Endothelial cell (in vitro differentiated cells): ENCODE data around the gene HARBI1. TPM values are rescaled to one million over a fixed set of nuclear protein-coding genes. Genes with fewer than 3 reads are reported as not detected.
A peak's percentile ranks its signal among the peaks of the same experiment; 100 is the strongest.

Source experiments
- DNase-seq: peaks from one replicate; pipeline ENCODE4 v3.0.0; 2021; ENCODE audit warnings: low spot score
- H3K27ac Mint-ChIP-seq: one replicate; pipeline ENCODE4 v1.8.0; 2021; ENCODE audit warnings: mixed read lengths, inconsistent platforms; ENCODE audit not compliant: unreplicated experiment
- H3K27me3 Mint-ChIP-seq: one replicate; pipeline ENCODE4 v1.8.0; 2021; ENCODE audit warnings: mild to moderate bottlenecking, moderate library complexity, mixed read lengths, inconsistent platforms; ENCODE audit not compliant: unreplicated experiment
- H3K36me3 Mint-ChIP-seq: one replicate; pipeline ENCODE4 v1.8.0; 2021; ENCODE audit warnings: mild to moderate bottlenecking, low read depth, mixed read lengths, inconsistent platforms; ENCODE audit not compliant: unreplicated experiment
- H3K4me1 Mint-ChIP-seq: one replicate; pipeline ENCODE4 v1.8.0; 2021; ENCODE audit warnings: mild to moderate bottlenecking, mixed read lengths, inconsistent platforms; ENCODE audit not compliant: unreplicated experiment
- H3K4me3 Mint-ChIP-seq: one replicate; pipeline ENCODE4 v1.8.0; 2021; ENCODE audit warnings: mild to moderate bottlenecking, mixed read lengths, inconsistent platforms; ENCODE audit not compliant: unreplicated experiment
- H3K9me3 Mint-ChIP-seq: one replicate; pipeline ENCODE4 v1.8.0; 2021; ENCODE audit warnings: mixed read lengths, inconsistent platforms; ENCODE audit not compliant: unreplicated experiment
- long read RNA-seq: library from polyadenylated mRNA; unstranded; transcript quantifications from one replicate; pipeline ENCODE4 v2.0.0, GENCODE V29; 2020; ENCODE audit not compliant: unreplicated experiment
- total RNA-seq: library from RNA; stranded (reverse); fragmentation: NEBNext Ultra II Directional; extraction: Animal tissue kit (Norgen Biotek cat#: 25700); gene quantifications from one replicate; pipeline ENCODE4 v1.2.1, GENCODE V29; 2021; ENCODE audit not compliant: unreplicated experiment
- TF ChIP-seq, protein P1 (sequence below): fragments of 200-600 bp; sonication (generic); IDR thresholded peaks from one replicate; pipeline ENCODE4 v1.5.0; 2021; ENCODE audit warnings: antibody characterized with exemption; ENCODE audit not compliant: unreplicated experiment

HARBI1 gene, protein sequence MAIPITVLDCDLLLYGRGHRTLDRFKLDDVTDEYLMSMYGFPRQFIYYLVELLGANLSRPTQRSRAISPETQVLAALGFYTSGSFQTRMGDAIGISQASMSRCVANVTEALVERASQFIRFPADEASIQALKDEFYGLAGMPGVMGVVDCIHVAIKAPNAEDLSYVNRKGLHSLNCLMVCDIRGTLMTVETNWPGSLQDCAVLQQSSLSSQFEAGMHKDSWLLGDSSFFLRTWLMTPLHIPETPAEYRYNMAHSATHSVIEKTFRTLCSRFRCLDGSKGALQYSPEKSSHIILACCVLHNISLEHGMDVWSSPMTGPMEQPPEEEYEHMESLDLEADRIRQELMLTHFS
- 6.1 TPM for total RNA-seq
- long read RNA-seq, partial matches to known transcripts, result 2 of 9 reads
- long read RNA-seq, other reads (novel, unspliced or antisense), result 3 of 9 reads

GRCh38 chr11:46617134-46617971 is at the start of gene HARBI1, which contains the start of gene ATG13:
Gene HARBI1, minus strand, starts transcription at chr11:46617227. Its CDS starts 990 bp downstream, at chr11:46616237.
Gene ATG13, plus strand, starts transcription at chr11:46617553. Its CDS starts 26,739 bp downstream, at chr11:46644292.
- TF ChIP-seq, protein P1, sequence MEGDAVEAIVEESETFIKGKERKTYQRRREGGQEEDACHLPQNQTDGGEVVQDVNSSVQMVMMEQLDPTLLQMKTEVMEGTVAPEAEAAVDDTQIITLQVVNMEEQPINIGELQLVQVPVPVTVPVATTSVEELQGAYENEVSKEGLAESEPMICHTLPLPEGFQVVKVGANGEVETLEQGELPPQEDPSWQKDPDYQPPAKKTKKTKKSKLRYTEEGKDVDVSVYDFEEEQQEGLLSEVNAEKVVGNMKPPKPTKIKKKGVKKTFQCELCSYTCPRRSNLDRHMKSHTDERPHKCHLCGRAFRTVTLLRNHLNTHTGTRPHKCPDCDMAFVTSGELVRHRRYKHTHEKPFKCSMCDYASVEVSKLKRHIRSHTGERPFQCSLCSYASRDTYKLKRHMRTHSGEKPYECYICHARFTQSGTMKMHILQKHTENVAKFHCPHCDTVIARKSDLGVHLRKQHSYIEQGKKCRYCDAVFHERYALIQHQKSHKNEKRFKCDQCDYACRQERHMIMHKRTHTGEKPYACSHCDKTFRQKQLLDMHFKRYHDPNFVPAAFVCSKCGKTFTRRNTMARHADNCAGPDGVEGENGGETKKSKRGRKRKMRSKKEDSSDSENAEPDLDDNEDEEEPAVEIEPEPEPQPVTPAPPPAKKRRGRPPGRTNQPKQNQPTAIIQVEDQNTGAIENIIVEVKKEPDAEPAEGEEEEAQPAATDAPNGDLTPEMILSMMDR, result peak; percentile 51
- Mint-ChIP-seq H3K36me3 (peaks cover 4% of the 10 kb centered on the region), H3K9me3 (no peaks in the 10 kb centered on the region), H3K27me3 (peaks cover 5% of the 10 kb centered on the region), H3K27ac (peak within 1 kb of the TSS; percentile 100), H3K4me1 (peaks cover 12% of the 10 kb centered on the region), H3K4me3 (peak within 1 kb of the TSS; percentile 97)
- peak; percentile 89 for DNase-seq

DNA sequence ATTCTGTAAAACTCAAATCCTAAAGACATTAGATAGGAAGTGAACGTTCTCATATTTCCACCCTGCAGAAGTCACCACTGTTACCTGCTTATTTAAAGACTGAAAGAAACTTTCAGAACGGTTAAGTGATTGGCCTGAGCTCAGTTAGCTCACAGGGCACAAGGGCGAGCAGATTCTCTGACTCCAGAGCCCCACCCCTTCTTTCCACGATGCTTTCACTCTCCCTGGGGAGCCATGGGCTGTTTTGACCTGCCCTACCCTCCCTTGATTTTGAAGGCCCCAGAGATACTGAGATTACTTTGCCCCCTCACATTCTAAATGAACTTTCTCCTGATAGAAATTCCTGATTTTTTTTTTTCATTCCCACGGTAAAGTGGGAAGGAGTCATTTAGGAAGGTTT is 49.5 kb upstream of the HARBI1 start:
- no peak for DNase-seq
- no peak overlapping the region for H3K4me3 Mint-ChIP-seq
- peaks cover 4% of the 10 kb centered on the region for H3K27me3 Mint-ChIP-seq
- peaks cover 27% of the 10 kb centered on the region for H3K4me1 Mint-ChIP-seq
- TF ChIP-seq, protein P1, result no peak
- no peaks in the 10 kb centered on the region for H3K9me3 Mint-ChIP-seq
- H3K36me3 Mint-ChIP-seq, result peaks cover 37% of the 10 kb centered on the region
- H3K27ac Mint-ChIP-seq, result no peak overlapping the region

- Mint-ChIP-seq H3K4me3 (no peak overlapping the region), H3K27ac (peak overlapping the region; percentile 97), H3K9me3 (no peaks in the 10 kb centered on the region), H3K4me1 (peaks cover 27% of the 10 kb centered on the region), H3K27me3 (peaks cover 4% of the 10 kb centered on the region), H3K36me3 (peaks cover 31% of the 10 kb centered on the region)
- no peak for DNase-seq
- TF ChIP-seq, protein P1, result no peak
These were observed 48.3 kb upstream of the HARBI1 start for GRCh38 chr11:46665356-46665755.

- H3K27ac Mint-ChIP-seq, result peak overlapping the region; percentile 97
- H3K4me1 Mint-ChIP-seq, result peaks cover 25% of the 10 kb centered on the region
- peaks cover 33% of the 10 kb centered on the region for H3K36me3 Mint-ChIP-seq
- no peaks in the 10 kb centered on the region for H3K9me3 Mint-ChIP-seq
- peak overlapping the region; percentile 42 for H3K4me3 Mint-ChIP-seq
- DNase-seq, result no peak
- TF ChIP-seq, protein P1, result no peak
- no peaks in the 10 kb centered on the region for H3K27me3 Mint-ChIP-seq
These were observed 47.6 kb upstream of the HARBI1 start for GRCh38 chr11:46664612-46665011.
